Psoas muscle (tissue), 8 donors: ENCODE measurements around the gene CADPS. TPM values are rescaled to one million over a fixed set of nuclear protein-coding genes. Genes with fewer than 3 reads are reported as not detected.

Source experiments
- ATAC-seq, 4 donors: fragments of 200-7000 bp; cut with Tn5 transposase; one replicate each; pipeline ENCODE4 v1.9.1; 2020; ENCODE audit warnings: moderate library complexity in 3 of 4, mild to moderate bottlenecking in 2 of 4
- DNase-seq, 2 donors: peaks; one replicate each; pipeline ENCODE4 v3.0.0-alpha.2; 2020
- H3K27ac ChIP-seq: fragments of 200-600 bp; one replicate; pipeline ENCODE4 v1.8.0; 2022
- H3K27me3 ChIP-seq, 3 donors: fragments of 200-600 bp in 1 of 3; one replicate each; pipeline versions ENCODE4 v1.6.1 to v1.8.0; 2013 to 2022; ENCODE audit warnings: low read length in 2 of 3, mild to moderate bottlenecking in 2 of 3, moderate library complexity in 1 of 3; ENCODE audit not compliant: insufficient read depth in 3 of 3
- H3K36me3 ChIP-seq, 2 donors: fragments of 200-600 bp in 1 of 2; one replicate each; pipeline versions ENCODE4 v1.6.1 to v1.8.0; 2013 to 2022; ENCODE audit warnings: low read depth in 1 of 2, mild to moderate bottlenecking in 1 of 2, moderate library complexity in 1 of 2; ENCODE audit not compliant: insufficient read depth in 1 of 2
- H3K4me1 ChIP-seq: fragments of 200-600 bp; one replicate; pipeline ENCODE4 v1.8.0; 2022
- H3K4me3 ChIP-seq: fragments of 200-600 bp; one replicate; pipeline ENCODE4 v1.8.0; 2022; ENCODE audit warnings: mild to moderate bottlenecking
- H3K9me3 ChIP-seq: fragments of 200-600 bp; one replicate; pipeline ENCODE4 v1.8.0; 2022
- CTCF ChIP-seq: fragments of 200-600 bp; IDR thresholded peaks from one replicate; pipeline ENCODE4 v1.8.0; 2022; ENCODE audit warnings: antibody characterized with exemption
- WGBS, 3 donors: extraction: QIAGEN DNeasy Blood & Tissue Kit; methylation state at CpG; one replicate each; pipeline versions ENCODE4 v1.1.6 to v1.1.7; 2013; 5-methylcytosine and 5-hydroxymethylcytosine counted together
- intact Hi-C, 2 donors: fragments of 100-400 bp; cut with DNase I; formaldehyde crosslinking; loops; one replicate each; pipeline versions ENCODE4 v1.11.0 to v1.14.2; 2022
- polyA plus RNA-seq, 3 donors: library from polyadenylated mRNA; stranded (reverse); fragments of 200-250 nt; gene quantifications; one replicate each; pipeline ENCODE4 v1.2.3, GENCODE V29; 2013
- total RNA-seq, 4 donors: library from RNA; stranded (reverse); fragmentation: NEBNext Ultra II Directional in 2 of 4; extraction: Animal tissue kit (Norgen Biotek cat#: 25700) in 2 of 4; gene quantifications; one replicate each; pipeline versions ENCODE4 v1.2.1 to v1.2.4, GENCODE V29; 2021 to 2023
- donor health status: healthy with polysubstance abuse.
- donor health status: DM: no; HTN: no; CAD: no; lungs with moderate emphysema.
- donor health status: Bipolar disorder and iron deficiency.
- donor health status: healthy.
- donor health status: DM: yes; HTN: yes; CAD: no.
- donor health status: DM: no; HTN: no; CAD: no.
- donor health status: DM: no; HTN: no; CAD: no.
- donor health status: DM: yes; HTN: yes; CAD: no.

Gene CADPS
- total and polyA plus RNA-seq, 7 donors, result 0.01 to 0.07 (median 0.04) TPM; not detected in 4

- intact Hi-C loops, result no loop called here
- no peak for ATAC-seq
- no peak overlapping the region for H3K4me3 ChIP-seq
- H3K36me3 ChIP-seq, result no peaks in the 10 kb centered on the region
- H3K27me3 ChIP-seq, result peaks cover 5 to 100% (median 66%) of the 10 kb centered on the region in 3 donors
- DNase-seq, result no peak
- no peak overlapping the region for H3K27ac ChIP-seq
- no peaks in the 10 kb centered on the region for H3K9me3 ChIP-seq
- H3K4me1 ChIP-seq, result peaks cover 8% of the 10 kb centered on the region
- 4% methylated on average over 49 of the region's 49 CpGs for WGBS, 3 donors
- no peak for TF ChIP-seq CTCF
These were observed 504.1 kb downstream of the CADPS start for GRCh38 chr3:62370858-62371719.

GRCh38 chr3:62370112-62370857, 504.9 kb downstream of the CADPS start:
- Histone ChIP-seq H3K27ac (no peak overlapping the region), H3K4me3 (no peak overlapping the region), H3K36me3 (no peaks in the 10 kb centered on the region), H3K27me3 (peaks cover 2 to 94% (median 67%) of the 10 kb centered on the region in 3 donors), H3K9me3 (no peaks in the 10 kb centered on the region), H3K4me1 (peaks cover 8% of the 10 kb centered on the region)
- ATAC-seq, result peak in 1 of 4 donors; percentile 43
- WGBS, 3 donors, result 3 to 4% (median 3%) methylated on average over 46 of the region's 46 CpGs
- TF ChIP-seq CTCF, result no peak
- intact Hi-C loops, result no loop called here
- DNase-seq, result no peak

- Histone ChIP-seq H3K27ac (no peak overlapping the region), H3K27me3 (peaks cover 2 to 88% (median 62%) of the 10 kb centered on the region in 3 donors), H3K4me1 (peaks cover 8% of the 10 kb centered on the region), H3K9me3 (no peaks in the 10 kb centered on the region), H3K36me3 (no peaks in the 10 kb centered on the region), H3K4me3 (peak overlapping the region; percentile 63)
- no peak for DNase-seq
- intact Hi-C loops, result no loop called here
- no peak for ATAC-seq
- TF ChIP-seq CTCF, result no peak
- WGBS, 3 donors, result 5 to 6% (median 6%) methylated on average over 12 of the region's 12 CpGs
These were observed 505.8 kb downstream of the CADPS start for GRCh38 chr3:62369476-62369743.

GRCh38 chr3:62368705-62369475, 506.3 kb downstream of the CADPS start:
- DNase-seq (no peak), ATAC-seq (peak in 3 of 4 donors; percentile 40 to 70 (median 58))
- intact Hi-C loops, result no loop called here
- WGBS, 3 donors, result 2 to 3% (median 2%) methylated on average over 57 to 58 of the region's 58 CpGs
- peak overlapping the region; percentile 63 for H3K4me3 ChIP-seq
- no peaks in the 10 kb centered on the region for H3K36me3 ChIP-seq
- no peaks in the 10 kb centered on the region for H3K9me3 ChIP-seq
- H3K27me3 ChIP-seq, result peaks cover 2 to 87% (median 56%) of the 10 kb centered on the region in 3 donors
- peak; percentile 19 for TF ChIP-seq CTCF
- no peak overlapping the region for H3K27ac ChIP-seq
- peaks cover 8% of the 10 kb centered on the region for H3K4me1 ChIP-seq
